ENCODE data around the gene INPP1. TPM values are rescaled to one million over a fixed set of nuclear protein-coding genes. Genes with fewer than 3 reads are reported as not detected.

The INPP1 gene
- total and polyA plus RNA-seq, 2 donors from 2014 or later: 15.1 to 27.2 TPM

DNA sequence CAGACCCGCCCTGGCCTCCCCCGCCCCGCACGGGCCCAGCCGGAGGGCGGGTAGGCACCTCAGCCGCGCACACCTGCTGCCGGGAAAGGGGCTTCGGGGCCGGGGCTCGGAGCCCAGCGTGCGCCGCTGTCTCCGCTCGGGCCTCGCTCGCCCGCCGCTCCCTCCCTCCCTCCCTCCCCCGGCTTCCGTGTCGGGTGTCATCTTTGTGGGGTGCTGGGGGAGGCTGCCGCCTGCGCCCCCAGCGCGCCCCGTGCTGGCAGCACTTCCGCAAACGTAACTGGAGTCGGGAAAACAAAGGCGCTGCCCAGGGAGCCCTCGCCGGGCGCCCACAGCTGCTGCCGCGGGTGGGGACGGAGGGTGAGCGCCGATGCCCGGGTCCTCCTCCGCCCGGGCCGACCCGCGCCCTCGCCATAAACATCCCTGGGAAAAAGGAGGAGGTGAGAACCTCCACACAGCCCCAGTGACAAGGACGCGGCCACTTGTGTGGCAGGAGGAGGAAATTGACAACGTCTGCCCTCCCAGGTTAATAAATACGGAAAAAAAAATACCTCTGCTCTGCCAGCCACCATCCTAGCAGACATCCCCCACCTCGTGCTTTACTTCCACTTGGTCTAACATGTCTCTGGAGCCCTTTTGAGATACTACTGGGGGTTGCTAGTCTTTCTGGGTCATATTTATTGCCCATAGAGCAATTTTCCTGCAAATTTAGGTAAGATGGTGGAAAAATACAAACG, 65.3 kb downstream of the INPP1 start:
- H3K4me3 ChIP-seq (ENCODE audit: low read length in 3 of 3): peak overlapping the region; percentile 46 to 73 (median 59)
- H3K9ac ChIP-seq (ENCODE audit: low read length in 3 of 3): peak overlapping the region; percentile 33 to 84 (median 68)
- TF ChIP-seq CTCF (IDR thresholded peaks at IDR 0.05; ENCODE audit: borderline replicate concordance, extremely low read depth, insufficient read depth): no peak
- peak overlapping the region; percentile 43 to 60 for H3K27ac ChIP-seq (ENCODE audit: low read depth in 2 of 2, low read length in 2 of 2)
- no peaks in the 10 kb centered on the region for H3K9me3 ChIP-seq (ENCODE audit: control insufficient read depth in 2 of 3, insufficient read depth in 1 of 3, low read length in 3 of 3)
- DNase-seq (peak in 4 of 5 donors; percentile 45 to 83 (median 57)), FAIRE-seq (no peak)
- no peaks in the 10 kb centered on the region for H3K36me3 ChIP-seq (ENCODE audit: control insufficient read depth in 2 of 3, insufficient read depth in 3 of 3, low read length in 3 of 3)
- H3K4me1 ChIP-seq (ENCODE audit: control insufficient read depth in 2 of 3, insufficient read depth in 2 of 3, low read depth in 1 of 3, low read length in 3 of 3): peaks cover 0 to 4% (median 0%) of the 10 kb centered on the region in 3 donors
- intact Hi-C loops (cut with DNase I): no loop called here
- H3K27me3 ChIP-seq (ENCODE audit: control insufficient read depth, insufficient read depth, low read length): peaks cover 9% of the 10 kb centered on the region

- peaks cover 9% of the 10 kb centered on the region for H3K27me3 ChIP-seq (ENCODE audit: control insufficient read depth, insufficient read depth, low read length)
- H3K9me3 ChIP-seq (ENCODE audit: control insufficient read depth in 2 of 3, insufficient read depth in 1 of 3, low read length in 3 of 3): no peaks in the 10 kb centered on the region
- no peak for DNase-seq
- H3K4me3 ChIP-seq (ENCODE audit: low read length in 3 of 3): no peak overlapping the region
- intact Hi-C loops (cut with DNase I): no loop called here
- no peak overlapping the region for H3K27ac ChIP-seq (ENCODE audit: low read depth in 2 of 2, low read length in 2 of 2)
- H3K4me1 ChIP-seq (ENCODE audit: control insufficient read depth in 2 of 3, insufficient read depth in 2 of 3, low read depth in 1 of 3, low read length in 3 of 3): peaks cover 0 to 5% (median 0%) of the 10 kb centered on the region in 3 donors
- TF ChIP-seq CTCF (IDR thresholded peaks at IDR 0.05; ENCODE audit: borderline replicate concordance, extremely low read depth, insufficient read depth): no peak
- no peak for FAIRE-seq
- no peaks in the 10 kb centered on the region for H3K36me3 ChIP-seq (ENCODE audit: control insufficient read depth in 2 of 3, insufficient read depth in 3 of 3, low read length in 3 of 3)
- H3K9ac ChIP-seq (ENCODE audit: low read length in 3 of 3): no peak overlapping the region
These were observed 66.2 kb downstream of the INPP1 start for GRCh38 chr2:190409616-190410015.

DNA sequence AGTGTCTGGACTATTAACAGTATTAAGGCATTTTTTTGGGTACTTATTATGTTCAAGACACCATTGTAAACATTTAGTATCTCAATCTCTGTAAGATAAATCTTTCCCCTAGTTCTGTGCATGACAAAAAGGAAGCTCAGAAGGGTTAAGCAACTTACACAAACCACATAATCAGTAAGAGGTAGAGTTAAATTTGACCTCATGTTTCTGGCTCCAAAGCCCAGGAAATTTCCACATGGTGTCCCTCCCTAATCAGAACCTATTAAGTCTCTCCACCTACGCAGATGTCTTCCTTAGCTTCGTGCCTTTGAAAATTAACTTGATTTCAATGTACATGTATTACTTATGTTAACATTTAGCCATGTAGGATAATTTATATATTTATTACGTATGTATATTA, 66.8 kb downstream of the INPP1 start:
- Histone ChIP-seq H3K4me3 (ENCODE audit: low read length in 3 of 3) (no peak overlapping the region), H3K4me1 (ENCODE audit: control insufficient read depth in 2 of 3, insufficient read depth in 2 of 3, low read depth in 1 of 3, low read length in 3 of 3) (peaks cover 0 to 5% (median 0%) of the 10 kb centered on the region in 3 donors), H3K27ac (ENCODE audit: low read depth in 2 of 2, low read length in 2 of 2) (no peak overlapping the region), H3K36me3 (ENCODE audit: control insufficient read depth in 2 of 3, insufficient read depth in 3 of 3, low read length in 3 of 3) (no peaks in the 10 kb centered on the region), H3K27me3 (ENCODE audit: control insufficient read depth, insufficient read depth, low read length) (peaks cover 9% of the 10 kb centered on the region), H3K9ac (ENCODE audit: low read length in 3 of 3) (no peak overlapping the region), H3K9me3 (ENCODE audit: control insufficient read depth in 2 of 3, insufficient read depth in 1 of 3, low read length in 3 of 3) (no peaks in the 10 kb centered on the region)
- DNase-seq (no peak), FAIRE-seq (no peak)
- intact Hi-C loops (cut with DNase I): no loop called here
- TF ChIP-seq CTCF (IDR thresholded peaks at IDR 0.05; ENCODE audit: borderline replicate concordance, extremely low read depth, insufficient read depth): no peak
